Endothelial cell of umbilical vein (primary cell): ENCODE data around the gene ZBTB7C. TPM values are rescaled to one million over a fixed set of nuclear protein-coding genes. Genes with fewer than 3 reads are reported as not detected.

Experiments
- BruUV-seq: library from RNA; stranded (reverse); fragments of 400-500 nt; replicated peaks from 2 replicates; lab custom pipeline; 2021; lab: Mats Ljungman, UMichigan
- CTCF ChIA-PET: fragments of 300-600, 350-600 bp; sonication (Branson Sonifier 250); formaldehyde crosslinking; loops from one replicate; lab custom pipeline; 2021; ENCODE audit warnings: antibody characterized with exemption, inconsistent platforms; lab: Charles Lee
- POLR2A ChIA-PET: fragments of 300-600, 350-600 bp; sonication (Branson Sonifier 250); formaldehyde crosslinking; loops from one replicate; lab custom pipeline; 2021; ENCODE audit warnings: antibody characterized with exemption, inconsistent platforms; lab: Charles Lee
- DNase-seq: peaks from one replicate; pipeline ENCODE4 v3.0.0-alpha.2; 2011; ENCODE audit warnings: low read depth, low spot score
- FAIRE-seq: peaks from 2 replicates; lab custom pipeline; 2011; peaks lifted over from hg19 to GRCh38; lab: Jason Lieb, UNC
- H2AFZ ChIP-seq: 2 replicates; pipeline ENCODE4 v1.6.0; 2012; ENCODE audit warnings: low read depth, low read length, control low read depth, inconsistent platforms
- H3K27ac ChIP-seq: 2 replicates; pipeline ENCODE4 v1.5.1; 2011; ENCODE audit warnings: low read depth, mild to moderate bottlenecking, control low read depth, low read length, moderate library complexity; ENCODE audit not compliant: insufficient read depth
- H3K27me3 ChIP-seq, 2 experiments: 2 replicates each; pipeline versions ENCODE4 v1.6.0 to v1.6.1; 2011; ENCODE audit warnings: low read length in 2 of 2, mixed read lengths in 1 of 2; ENCODE audit not compliant: control insufficient read depth in 2 of 2, insufficient read depth in 2 of 2
- H3K36me3 ChIP-seq, 2 experiments: 2 replicates in 1 of 2; 3 replicates in 1 of 2; pipeline ENCODE4 v1.5.1; 2011; ENCODE audit warnings: low read length in 2 of 2, mild to moderate bottlenecking in 1 of 2, moderate library complexity in 1 of 2; ENCODE audit not compliant: control insufficient read depth in 2 of 2, insufficient read depth in 2 of 2; ENCODE audit errors: extremely low read depth in 1 of 2
- H3K4me1 ChIP-seq: 3 replicates; pipeline ENCODE4 v1.5.1; 2011; ENCODE audit warnings: mild to moderate bottlenecking, low read length; ENCODE audit not compliant: control insufficient read depth, insufficient read depth; ENCODE audit errors: extremely low read depth
- H3K4me2 ChIP-seq: 2 replicates; pipeline ENCODE4 v1.6.1; 2011; ENCODE audit warnings: low read length, control low read depth, mixed read lengths; ENCODE audit not compliant: insufficient read depth
- H3K4me3 ChIP-seq, 3 experiments: fragments of 200-600 bp in 1 of 3; sonication (generic), shearing (Covaris generic) in 1 of 3; replicated peaks in 1 of 3; 2 replicates each; pipeline ENCODE4 v1.5.1; 2011 to 2016; ENCODE audit warnings: control low read depth in 3 of 3, low read length in 3 of 3, mild to moderate bottlenecking in 2 of 3, inconsistent platforms in 1 of 3, low read depth in 1 of 3, moderate library complexity in 1 of 3; ENCODE audit not compliant: insufficient read depth in 1 of 3
- H3K79me2 ChIP-seq: 2 replicates; pipeline ENCODE4 v1.6.0; 2012; ENCODE audit warnings: low read length, inconsistent platforms; ENCODE audit not compliant: control insufficient read depth, insufficient read depth
- H3K9ac ChIP-seq: replicated peaks from 2 replicates; pipeline ENCODE3; 2011; ENCODE audit warnings: low read length, control low read depth; ENCODE audit not compliant: insufficient read depth; ENCODE audit errors: extremely low read depth
- H3K9me1 ChIP-seq: replicated peaks from 3 replicates; pipeline ENCODE4 v1.6.0; 2011; ENCODE audit warnings: mild to moderate bottlenecking, low read length; ENCODE audit not compliant: control insufficient read depth, insufficient read depth; ENCODE audit errors: extremely low read depth
- H3K9me3 ChIP-seq: replicated peaks from 2 replicates; pipeline ENCODE4 v1.5.1; 2012; ENCODE audit warnings: low read length, inconsistent platforms; ENCODE audit not compliant: control insufficient read depth, insufficient read depth
- H4K20me1 ChIP-seq: replicated peaks from 2 replicates; pipeline ENCODE3; 2011; ENCODE audit warnings: mild to moderate bottlenecking, low read length; ENCODE audit not compliant: control insufficient read depth, insufficient read depth; ENCODE audit errors: extremely low read depth
- EZH2 ChIP-seq: IDR thresholded peaks from 2 replicates; pipeline ENCODE4 v1.6.1; 2012; ENCODE audit warnings: borderline replicate concordance, low read depth, mild to moderate bottlenecking, moderate library complexity, low read length, inconsistent platforms; ENCODE audit not compliant: severe bottlenecking
- FOS ChIP-seq: IDR thresholded peaks from 2 replicates; pipeline ENCODE4 v1.6.1; 2011; ENCODE audit warnings: mild to moderate bottlenecking, low read length, moderate library complexity, borderline replicate concordance; ENCODE audit not compliant: insufficient read depth
- GATA2 ChIP-seq: IDR thresholded peaks from 2 replicates; pipeline ENCODE4 v1.7.0; 2011; ENCODE audit warnings: low read depth, mild to moderate bottlenecking, moderate library complexity, mixed read lengths, low read length; ENCODE audit not compliant: insufficient read length, insufficient read depth
- JUN ChIP-seq: IDR thresholded peaks from 2 replicates; pipeline ENCODE4 v1.6.1; 2011; ENCODE audit warnings: borderline replicate concordance, low read depth; ENCODE audit not compliant: insufficient read length, insufficient read depth
- MYC ChIP-seq: IDR thresholded peaks from one replicate; pipeline ENCODE4 v1.6.1; 2011; ENCODE audit warnings: mild to moderate bottlenecking, low read depth, low read length
- POLR2A ChIP-seq: IDR thresholded peaks from 2 replicates; pipeline ENCODE4 v1.6.1; 2012; ENCODE audit warnings: low read depth, mild to moderate bottlenecking, control low read depth, low read length
- POLR2AphosphoS5 ChIP-seq: IDR thresholded peaks from 2 replicates; pipeline ENCODE4 v1.6.1; 2012; ENCODE audit warnings: low read depth, mild to moderate bottlenecking, control low read depth, low read length, moderate library complexity; ENCODE audit not compliant: insufficient read depth
- dilution Hi-C: fragments of 300-500 bp; cut with MboI; formaldehyde crosslinking; loops from one replicate; pipeline ENCODE4 v1.15.0; 2019; ENCODE audit warnings: low sequenced_read_pairs; ENCODE audit not compliant: extremely low pct_ligation_motif_present
- intact Hi-C: fragments of 100-400 bp; cut with micrococcal nuclease; formaldehyde crosslinking; loops from one replicate; pipeline ENCODE4 v1.10.0; 2022
- polyA plus RNA-seq, 4 experiments: library from polyadenylated mRNA; depleted of rRNA in 3 of 4; stranded (reverse) in 3 of 4; unstranded in 1 of 4; fragments of >200 nt; gene quantifications; 2 replicates each; pipeline versions ENCODE4 v1.2.1 to v1.2.3, GENCODE V29; 2011 to 2012; ENCODE audit warnings: missing spikeins in 1 of 4
- total RNA-seq: library from RNA; stranded (reverse); gene quantifications from 2 replicates; pipeline ENCODE4 v1.2.3, GENCODE V29; 2021
- TF ChIP-seq, protein P1 (sequence below): IDR thresholded peaks from 2 replicates; pipeline ENCODE4 v1.6.1; 2011; ENCODE audit not compliant: insufficient read depth, insufficient read length
- TF ChIP-seq, protein P2 (sequence below), 2 donors: IDR thresholded peaks; 1 replicate in 1 of 2; 2 replicates in 1 of 2; pipeline ENCODE4 v1.5.1; 2011; ENCODE audit warnings: low read length in 2 of 2, mild to moderate bottlenecking in 2 of 2, moderate library complexity in 2 of 2, control low read depth in 1 of 2, inconsistent platforms in 1 of 2, low read depth in 1 of 2; ENCODE audit not compliant: insufficient read depth in 1 of 2; ENCODE audit errors: extremely low read depth in 1 of 2

Gene ZBTB7C
- total and polyA plus RNA-seq, 2 donors (not counting 3 experiments of a cell fraction or from before 2014, with no cell fraction given), result not detected

DNA sequence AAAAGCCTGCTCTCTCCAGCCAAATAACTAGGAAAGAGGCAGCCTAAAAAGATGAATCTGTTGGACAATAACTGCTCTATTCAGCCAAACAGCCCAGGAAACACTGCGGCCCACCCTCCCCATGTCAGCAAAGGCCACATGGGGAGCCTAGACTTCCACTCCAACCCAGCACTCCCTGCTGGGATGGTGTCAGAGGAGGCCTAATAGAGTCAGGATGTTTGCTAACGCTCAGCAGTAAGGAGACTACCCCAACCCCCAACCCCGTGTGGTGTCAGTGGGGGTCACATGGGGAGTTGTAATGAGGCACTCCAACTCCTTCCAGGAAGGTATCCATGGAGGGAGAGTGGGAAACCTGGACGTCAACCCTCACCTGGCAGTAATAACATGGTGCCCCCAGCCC lies 41.6 kb downstream of the ZBTB7C start:
- no peaks in the 10 kb centered on the region for H3K9me1 ChIP-seq
- no peak overlapping the region for H3K27ac ChIP-seq
- no peak overlapping the region for H3K9ac ChIP-seq
- FAIRE-seq (no peak), DNase-seq (no peak)
- ChIA-PET CTCF (no interaction called here), POLR2A (no interaction called here)
- H3K4me3 ChIP-seq, result no peak overlapping the region
- H2AFZ ChIP-seq, result no peak overlapping the region
- no peaks in the 10 kb centered on the region for H3K79me2 ChIP-seq
- H4K20me1 ChIP-seq, result no peaks in the 10 kb centered on the region
- no peaks in the 10 kb centered on the region for H3K4me1 ChIP-seq
- dilution Hi-C loops, result no loop called here
- intact Hi-C loops, result no loop called here
- H3K9me3 ChIP-seq, result no peaks in the 10 kb centered on the region
- H3K4me2 ChIP-seq, result no peak overlapping the region
- H3K27me3 ChIP-seq, result peaks cover 0 to 2% of the 10 kb centered on the region in 2 experiments
- H3K36me3 ChIP-seq, result no peaks in the 10 kb centered on the region
- no peak for TF ChIP-seq FOS
- TF ChIP-seq JUN, result no peak
- TF ChIP-seq, protein P1, sequence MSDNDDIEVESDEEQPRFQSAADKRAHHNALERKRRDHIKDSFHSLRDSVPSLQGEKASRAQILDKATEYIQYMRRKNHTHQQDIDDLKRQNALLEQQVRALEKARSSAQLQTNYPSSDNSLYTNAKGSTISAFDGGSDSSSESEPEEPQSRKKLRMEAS, result no peak
- TF ChIP-seq, protein P2, sequence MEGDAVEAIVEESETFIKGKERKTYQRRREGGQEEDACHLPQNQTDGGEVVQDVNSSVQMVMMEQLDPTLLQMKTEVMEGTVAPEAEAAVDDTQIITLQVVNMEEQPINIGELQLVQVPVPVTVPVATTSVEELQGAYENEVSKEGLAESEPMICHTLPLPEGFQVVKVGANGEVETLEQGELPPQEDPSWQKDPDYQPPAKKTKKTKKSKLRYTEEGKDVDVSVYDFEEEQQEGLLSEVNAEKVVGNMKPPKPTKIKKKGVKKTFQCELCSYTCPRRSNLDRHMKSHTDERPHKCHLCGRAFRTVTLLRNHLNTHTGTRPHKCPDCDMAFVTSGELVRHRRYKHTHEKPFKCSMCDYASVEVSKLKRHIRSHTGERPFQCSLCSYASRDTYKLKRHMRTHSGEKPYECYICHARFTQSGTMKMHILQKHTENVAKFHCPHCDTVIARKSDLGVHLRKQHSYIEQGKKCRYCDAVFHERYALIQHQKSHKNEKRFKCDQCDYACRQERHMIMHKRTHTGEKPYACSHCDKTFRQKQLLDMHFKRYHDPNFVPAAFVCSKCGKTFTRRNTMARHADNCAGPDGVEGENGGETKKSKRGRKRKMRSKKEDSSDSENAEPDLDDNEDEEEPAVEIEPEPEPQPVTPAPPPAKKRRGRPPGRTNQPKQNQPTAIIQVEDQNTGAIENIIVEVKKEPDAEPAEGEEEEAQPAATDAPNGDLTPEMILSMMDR (IDR thresholded peaks at IDR 0.05; ENCODE audit: extremely low read depth in 1 of 2, insufficient read depth in 1 of 2, low read depth in 1 of 2, low read length in 2 of 2), result no peak
- no peak for TF ChIP-seq EZH2
- no peak for TF ChIP-seq MYC
- no peak for TF ChIP-seq POLR2A
- TF ChIP-seq POLR2AphosphoS5, result no peak
- TF ChIP-seq GATA2, result no peak
- BruUV-seq, result no TSS peak
